Jurkat, Clone E6-1 (cell line): ENCODE measurements around the gene DDN.

Source experiments
- DNase-seq: peaks from one replicate; pipeline ENCODE4 v3.0.0-alpha.2; 2011; ENCODE audit warnings: low read depth, low spot score
- H3K4me3 ChIP-seq: 2 replicates; pipeline ENCODE4 v1.5.1; 2011; ENCODE audit warnings: mild to moderate bottlenecking, low read length, control low read depth, moderate library complexity

DDN gene

DNA sequence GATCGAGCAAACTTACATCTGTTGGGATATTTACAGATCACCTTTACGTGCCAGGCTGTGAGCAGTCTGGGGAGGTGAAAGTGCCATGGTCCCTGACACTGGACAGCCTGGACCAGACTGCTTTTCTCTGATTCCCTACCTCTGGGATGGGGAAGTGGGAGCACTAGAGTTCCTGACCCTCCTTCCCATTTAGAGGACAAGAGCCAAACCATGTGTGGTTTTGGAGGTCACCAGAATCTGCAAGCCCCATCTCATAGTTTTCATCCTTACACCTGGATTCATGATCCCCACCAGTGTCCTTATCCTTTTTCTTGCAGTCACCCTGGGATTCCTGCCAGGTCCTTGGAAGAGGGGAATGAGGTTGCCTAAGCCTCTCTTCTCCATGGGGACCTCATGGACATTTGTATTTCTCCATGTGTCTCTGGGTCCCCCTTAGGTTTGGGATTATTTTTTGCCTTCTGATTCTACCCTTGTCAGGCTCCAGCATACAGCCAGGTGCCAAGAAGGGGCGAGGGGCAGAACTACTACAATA lies 26.2 kb downstream of the DDN start:
- no peak for DNase-seq
- no peak overlapping the region for H3K4me3 ChIP-seq

DNA sequence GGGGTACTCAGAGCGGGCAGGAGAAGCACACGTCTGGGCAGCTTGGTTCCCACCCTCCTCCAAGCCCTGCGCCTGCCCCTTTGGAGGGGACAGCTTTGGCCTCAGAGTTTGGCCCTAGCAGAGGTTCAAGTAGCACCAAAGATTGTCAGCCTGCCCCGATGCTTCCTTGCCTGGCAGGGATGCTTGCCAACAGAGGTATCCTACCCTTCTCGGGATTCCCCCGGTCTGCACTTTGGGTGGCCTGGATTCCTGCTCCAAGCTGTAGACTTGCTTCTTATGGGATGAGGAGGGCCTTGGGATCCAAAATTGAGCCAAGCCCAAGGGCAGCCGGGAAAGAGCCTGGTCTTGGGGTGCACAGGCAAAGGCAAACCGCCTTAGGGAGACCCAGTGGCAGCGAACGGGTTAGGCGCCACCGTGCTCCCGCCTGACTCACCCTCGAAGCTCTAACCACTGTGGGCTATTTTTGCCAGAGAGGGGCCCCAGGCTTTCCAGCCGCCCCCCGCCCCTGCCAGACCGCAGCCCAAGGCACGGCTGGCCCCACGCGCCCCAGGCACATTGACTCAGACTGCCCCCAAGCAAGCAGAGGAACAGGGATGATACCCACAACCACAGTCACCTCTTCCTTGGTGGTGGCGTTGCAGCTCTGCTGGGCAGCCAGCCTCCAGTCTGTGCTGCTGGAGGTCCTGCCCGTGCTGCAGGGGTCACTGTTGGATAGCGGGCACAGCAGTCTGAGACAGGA lies 26.8 kb downstream of the DDN start:
- no peak for DNase-seq
- no peak overlapping the region for H3K4me3 ChIP-seq

DNA sequence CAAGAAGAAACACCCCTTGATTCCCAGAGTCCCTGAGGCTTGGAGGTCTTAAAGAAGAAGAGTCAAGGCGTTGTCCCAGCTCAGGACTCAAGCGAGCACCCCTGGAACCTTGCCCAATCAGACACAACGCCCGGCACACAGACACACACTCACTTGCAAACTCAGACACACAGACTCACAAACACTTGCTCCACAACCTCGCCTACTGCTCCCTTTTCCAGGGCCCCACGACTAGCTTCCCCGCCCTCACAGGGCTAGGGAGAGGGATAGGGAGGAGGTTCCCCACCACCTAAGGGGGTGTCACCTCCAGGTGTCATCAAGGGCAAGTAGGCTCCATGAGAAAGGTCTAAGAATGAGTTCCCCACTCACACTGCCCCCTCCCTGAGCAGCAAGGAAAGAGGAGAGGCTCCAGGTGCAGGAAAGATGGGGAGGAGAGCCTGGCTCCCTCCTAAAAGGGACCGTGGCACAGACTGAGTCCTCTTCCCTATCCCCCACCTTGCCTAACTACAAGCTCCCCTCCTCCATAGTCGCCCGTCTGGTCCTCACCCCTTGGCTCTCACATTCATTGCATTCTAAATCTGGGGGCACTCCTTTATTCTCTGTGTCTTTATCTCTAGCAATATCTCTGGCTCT lies 28.4 kb downstream of the DDN start:
- no peak for DNase-seq
- H3K4me3 ChIP-seq = peak overlapping the region; percentile 39

DNA sequence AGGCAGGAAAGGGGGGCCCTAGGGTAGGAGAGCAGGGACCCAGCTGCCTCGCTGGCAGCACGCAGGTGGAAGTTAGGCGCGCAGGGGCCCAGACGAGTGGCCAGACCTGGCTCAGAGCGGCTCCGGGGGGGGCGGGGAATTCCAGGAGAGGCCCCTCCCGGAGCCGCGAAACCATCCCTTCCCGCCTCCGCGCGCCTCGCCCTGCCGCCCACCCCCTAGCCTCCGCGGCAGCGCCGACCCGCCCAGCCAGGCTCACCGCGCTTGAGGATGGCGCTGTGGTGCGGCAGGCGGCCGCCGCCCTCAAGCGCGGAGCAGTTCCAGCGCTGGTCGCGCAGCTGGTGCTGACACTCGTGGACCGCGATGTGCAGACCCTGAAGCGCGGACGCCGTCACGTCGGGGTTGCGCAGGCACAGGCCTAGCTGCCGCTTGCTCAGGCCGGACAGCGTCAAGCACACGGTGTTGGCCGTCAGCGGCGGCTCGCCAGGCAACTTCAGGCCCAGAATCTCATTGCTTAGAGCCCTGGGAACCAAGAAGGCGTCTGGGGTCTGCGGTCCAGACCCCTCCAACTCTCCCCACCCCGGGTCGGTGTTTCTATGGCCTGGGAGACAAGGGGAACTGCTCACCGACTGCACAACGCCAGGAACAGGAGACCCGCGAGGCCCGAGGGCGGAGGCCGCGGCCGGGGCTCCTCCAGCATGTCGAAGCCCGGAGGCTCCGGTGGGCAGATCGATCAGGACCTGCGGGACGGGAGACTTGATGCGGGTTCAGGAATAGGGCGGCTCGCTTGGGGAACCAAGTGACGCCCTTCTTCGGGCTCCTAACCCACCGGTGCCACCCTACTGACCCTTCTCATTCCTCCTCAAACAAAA lies 29.1 kb downstream of the DDN start:
- DNase-seq = no peak
- H3K4me3 ChIP-seq = no peak overlapping the region

DNA sequence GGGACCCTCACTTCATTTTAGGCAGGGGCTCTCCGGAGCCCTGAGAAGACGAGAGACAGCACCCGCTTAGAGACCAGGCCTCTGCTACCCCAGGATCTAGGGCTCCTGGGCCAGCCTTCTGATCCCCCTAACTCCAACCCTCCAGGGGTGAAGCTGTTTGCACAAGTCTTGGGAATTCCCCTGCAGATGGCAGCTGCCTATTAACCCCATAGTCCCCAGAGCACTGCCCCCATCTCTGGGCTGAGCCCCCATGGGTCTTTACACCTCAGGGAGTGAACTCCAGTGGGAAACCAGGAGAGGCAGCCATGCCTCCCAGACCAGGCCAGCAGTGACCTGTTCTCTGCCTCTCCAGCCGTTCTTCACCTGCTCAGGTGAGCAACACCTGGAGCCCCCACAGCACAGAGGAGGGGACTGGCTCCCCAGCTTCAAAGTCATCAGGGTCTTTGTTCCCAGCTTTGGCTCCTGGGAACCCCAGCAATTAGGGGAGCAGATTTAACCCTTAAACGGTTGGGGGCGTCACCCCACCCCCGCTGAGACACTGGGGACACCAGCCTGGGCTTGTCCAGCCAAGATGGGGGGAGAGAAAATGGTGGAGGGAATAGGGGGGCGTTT lies 29.9 kb downstream of the DDN start:
- H3K4me3 ChIP-seq = no peak overlapping the region
- no peak for DNase-seq

DNA sequence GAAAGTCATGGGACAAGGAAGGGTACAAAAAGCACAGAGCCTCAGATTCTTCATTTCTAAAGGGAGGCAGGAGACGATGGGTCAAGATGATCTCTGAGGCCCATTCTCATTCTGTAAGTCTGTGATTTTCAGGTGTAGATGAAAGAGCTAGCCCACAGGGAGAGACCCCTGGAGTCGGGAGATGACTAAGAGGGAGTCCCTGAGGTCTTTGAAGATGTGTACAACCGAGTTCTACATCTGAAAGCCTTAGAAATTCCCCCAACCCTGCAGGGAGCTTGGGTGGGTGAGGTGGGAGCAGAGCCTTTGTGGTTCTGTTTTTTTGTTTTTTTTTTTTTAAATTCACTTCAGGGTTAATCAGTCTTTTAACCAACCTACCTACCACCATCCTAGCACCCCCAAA lies 30.7 kb downstream of the DDN start:
- DNase-seq = no peak
- H3K4me3 ChIP-seq = no peak overlapping the region

DNA sequence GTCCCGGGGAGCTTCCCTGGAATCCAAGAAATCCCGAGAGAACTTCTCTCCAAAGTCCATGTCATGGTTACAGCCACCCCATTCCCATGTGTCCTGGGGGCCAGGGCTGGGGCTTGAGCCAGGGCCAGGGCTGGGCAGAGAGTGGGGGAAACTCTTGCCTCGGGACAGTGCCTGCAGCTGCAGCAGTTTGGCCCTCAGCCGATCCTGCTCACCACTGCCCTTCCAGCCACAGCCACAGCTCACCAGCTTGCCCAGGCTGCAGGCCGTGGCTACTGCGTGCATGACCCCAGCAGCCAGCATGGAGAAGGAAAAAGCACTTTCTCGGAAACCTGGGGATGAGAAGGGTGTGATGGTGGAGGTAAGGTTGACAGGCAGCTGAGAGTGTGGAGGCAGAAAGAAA lies 31.2 kb downstream of the DDN start:
- DNase-seq = no peak
- H3K4me3 ChIP-seq = no peak overlapping the region

DNA sequence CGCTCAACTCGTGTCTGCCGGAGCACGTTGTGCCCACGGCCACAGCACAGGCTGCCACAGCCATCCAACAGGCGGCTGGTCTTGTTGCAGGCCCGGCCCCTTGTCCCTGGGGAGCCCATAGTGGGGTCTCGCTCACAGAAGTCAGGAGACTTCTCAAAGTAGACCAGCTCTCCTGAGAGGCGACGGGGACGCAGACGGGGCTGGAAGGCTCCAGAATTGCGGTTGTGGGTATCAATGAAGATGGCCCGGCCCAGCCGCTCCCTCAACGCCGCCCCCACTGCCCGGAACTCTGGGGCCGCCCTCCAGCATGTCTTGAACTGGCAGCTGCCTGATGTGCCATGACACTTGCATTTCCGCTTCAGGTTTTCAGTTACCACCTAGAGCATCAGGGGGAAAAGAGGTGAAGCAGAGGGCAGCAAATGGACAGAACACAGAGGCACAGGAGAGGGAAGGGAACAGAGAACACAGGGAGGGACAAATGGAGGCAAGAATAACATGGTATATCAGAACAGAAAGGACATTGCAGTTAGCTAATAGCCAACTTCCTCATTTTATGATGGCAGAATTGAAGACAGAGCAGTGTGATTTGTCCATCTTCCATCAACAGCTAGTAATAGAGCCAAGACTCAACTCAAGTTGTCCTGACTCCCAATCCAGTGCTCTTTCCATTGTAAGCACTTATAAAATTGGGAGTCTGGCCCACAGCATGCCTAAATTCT lies 32.8 kb downstream of the DDN start:
- no peak for DNase-seq
- no peak overlapping the region for H3K4me3 ChIP-seq

DNA sequence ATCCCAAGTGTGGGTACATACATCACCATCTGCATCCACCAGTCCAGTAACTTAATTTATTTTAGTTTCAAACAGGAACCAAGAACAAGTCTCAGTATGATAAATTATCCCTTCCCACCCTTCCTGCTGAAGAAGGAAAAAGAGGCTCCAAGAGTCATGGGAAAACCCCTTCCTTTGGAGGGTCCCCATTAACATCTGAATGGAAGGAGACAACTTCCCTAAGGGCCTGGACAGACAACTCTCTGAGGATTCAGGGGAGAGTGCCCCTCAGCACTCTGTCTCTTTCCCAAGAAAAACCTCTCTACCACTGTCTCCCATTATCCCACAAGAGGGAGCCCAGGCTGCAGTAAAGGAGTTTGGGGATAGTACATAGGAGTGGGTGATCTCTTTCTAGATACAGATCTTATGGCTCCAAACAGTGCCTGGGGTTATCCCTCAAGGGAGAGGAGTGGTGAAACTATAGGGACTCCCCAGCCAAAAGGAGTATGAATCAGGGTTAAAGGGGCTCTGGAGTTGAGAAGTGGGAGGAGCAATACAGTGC lies 33.8 kb downstream of the DDN start:
- DNase-seq = no peak
- no peak overlapping the region for H3K4me3 ChIP-seq

DNA sequence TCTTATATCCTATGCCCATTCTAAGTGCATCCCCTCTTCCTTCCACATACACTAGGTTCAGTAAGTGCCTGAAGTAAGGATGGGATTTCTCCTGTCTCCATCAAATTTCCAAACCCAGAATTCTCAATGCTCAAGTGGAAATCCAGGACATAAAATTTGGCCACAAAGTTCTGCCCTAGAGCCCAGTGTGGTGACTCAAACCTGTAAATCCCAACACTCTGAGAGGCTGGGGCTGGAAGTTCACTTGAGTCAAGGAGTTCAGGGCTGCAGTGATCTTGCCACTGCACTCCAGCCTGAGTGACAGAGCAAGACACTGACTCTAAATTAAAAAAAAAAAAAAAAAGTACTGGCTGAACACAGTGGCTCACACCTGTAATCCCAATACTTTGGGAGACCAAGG lies 37.4 kb downstream of the DDN start:
- no peak for DNase-seq
- H3K4me3 ChIP-seq = no peak overlapping the region

DNA sequence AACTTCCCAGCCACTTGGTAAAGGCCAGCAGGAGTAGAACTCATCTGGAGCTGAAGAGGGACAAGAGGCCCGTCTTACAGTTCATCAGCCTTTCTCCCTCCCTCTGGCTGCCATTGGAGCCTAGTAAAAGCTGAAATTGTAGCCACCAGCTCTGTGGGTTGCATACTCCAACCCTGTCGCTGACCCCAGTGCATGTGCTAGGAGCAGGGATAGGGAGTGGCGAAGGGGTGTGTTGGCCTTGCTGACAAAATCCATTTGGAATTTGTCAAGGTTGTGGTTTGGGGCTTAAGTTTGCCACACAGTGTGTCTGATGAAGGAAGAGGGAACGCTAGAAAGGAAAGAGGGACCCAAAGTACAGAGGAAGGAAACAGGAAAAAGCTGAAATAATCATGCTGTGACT lies 37.8 kb downstream of the DDN start:
- no peak for DNase-seq
- H3K4me3 ChIP-seq = no peak overlapping the region

DNA sequence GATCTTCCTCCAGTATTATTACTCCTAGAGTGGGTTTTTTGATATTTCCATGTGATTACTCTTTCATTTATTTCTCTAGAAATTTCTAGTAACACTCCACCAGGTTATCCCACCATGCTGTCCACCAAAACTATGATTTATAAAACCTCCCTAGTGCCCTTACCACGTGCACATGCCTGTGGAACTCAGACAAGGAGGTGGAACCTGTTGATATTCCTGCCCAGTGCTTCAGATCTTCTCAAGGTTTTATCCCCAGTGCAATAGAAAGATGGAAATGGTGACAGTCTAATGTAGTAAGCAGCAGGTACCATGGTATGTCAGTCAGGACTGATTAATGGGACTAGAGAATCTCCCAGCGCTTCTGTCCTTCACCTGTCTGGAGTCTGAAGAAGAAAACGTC lies 38.3 kb downstream of the DDN start:
- no peak for DNase-seq

DNA sequence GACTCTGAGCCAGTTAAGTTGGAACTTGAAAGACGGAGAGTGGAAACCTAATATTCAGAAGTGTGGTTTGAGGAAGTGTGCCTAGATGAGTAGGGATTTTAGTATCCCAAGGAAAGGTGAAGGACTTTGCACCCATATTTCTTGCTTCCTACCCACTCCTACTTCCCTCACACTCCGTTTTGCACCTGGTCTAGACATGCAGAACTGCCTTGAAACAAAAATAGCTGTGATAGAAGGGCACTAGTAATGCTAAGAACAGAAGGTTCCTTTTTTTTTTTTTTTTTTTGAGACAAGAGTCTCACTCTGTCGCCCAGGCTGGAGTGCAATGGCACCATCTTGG lies 41.2 kb downstream of the DDN start:
- DNase-seq = no peak
- peak overlapping the region; percentile 87 for H3K4me3 ChIP-seq

More for the DNA sequence above, 38.3 kb downstream of the DDN start:
- no peak overlapping the region for H3K4me3 ChIP-seq

DNA sequence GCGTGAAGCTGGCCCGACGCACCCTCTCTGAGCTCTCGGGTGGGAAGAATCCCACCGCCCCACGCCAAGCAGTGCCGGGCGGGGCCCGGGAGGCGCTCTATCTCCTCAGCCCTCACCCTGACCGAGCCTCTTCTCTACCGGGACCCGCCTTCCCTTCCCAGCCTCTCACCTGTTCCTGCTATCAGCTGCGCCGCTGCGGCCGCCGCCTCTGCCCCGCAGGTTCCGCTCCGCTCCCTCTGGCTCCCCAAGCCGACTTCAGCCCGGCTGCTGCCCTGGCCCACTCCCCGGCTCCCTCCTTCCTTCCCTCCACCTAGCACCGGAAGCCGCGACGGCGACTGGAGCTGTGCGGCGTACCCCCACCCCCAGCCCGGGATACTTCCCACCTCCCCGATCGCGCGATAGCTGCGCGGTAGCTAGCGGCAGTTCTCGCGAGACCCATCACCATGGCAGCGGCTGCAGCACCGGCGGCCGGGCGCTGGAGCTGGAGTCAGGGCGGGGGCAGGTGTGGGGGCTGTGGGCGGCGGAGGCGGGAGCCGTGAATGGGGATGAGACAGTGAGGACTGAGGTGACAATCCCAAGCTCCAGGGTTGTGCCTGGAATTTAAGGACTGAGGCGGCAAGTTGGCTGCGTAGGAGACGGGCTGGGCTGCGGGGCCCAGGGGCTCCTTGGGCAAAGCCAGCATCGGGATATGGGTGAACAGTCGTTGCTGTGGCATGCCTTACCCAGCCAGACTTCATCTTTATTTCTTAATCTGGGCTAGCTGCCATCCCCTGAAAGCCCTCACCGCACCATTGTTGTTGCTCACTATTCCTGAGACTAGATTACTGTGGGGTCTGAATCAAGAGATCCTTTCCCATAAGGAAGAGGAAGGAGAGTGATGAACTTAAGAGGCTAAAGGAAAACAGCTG lies 41.8 kb downstream of the DDN start, which contains the start of gene ARF3:
Gene ARF3 (minus strand): TSS at position 347 of the 908 bp plus-strand sequence. CDS start 16,392 bp downstream, outside the sequence.
- DNase-seq = peak; percentile 91
- H3K4me3 ChIP-seq = peak within 1 kb of the TSS; percentile 87

DNA sequence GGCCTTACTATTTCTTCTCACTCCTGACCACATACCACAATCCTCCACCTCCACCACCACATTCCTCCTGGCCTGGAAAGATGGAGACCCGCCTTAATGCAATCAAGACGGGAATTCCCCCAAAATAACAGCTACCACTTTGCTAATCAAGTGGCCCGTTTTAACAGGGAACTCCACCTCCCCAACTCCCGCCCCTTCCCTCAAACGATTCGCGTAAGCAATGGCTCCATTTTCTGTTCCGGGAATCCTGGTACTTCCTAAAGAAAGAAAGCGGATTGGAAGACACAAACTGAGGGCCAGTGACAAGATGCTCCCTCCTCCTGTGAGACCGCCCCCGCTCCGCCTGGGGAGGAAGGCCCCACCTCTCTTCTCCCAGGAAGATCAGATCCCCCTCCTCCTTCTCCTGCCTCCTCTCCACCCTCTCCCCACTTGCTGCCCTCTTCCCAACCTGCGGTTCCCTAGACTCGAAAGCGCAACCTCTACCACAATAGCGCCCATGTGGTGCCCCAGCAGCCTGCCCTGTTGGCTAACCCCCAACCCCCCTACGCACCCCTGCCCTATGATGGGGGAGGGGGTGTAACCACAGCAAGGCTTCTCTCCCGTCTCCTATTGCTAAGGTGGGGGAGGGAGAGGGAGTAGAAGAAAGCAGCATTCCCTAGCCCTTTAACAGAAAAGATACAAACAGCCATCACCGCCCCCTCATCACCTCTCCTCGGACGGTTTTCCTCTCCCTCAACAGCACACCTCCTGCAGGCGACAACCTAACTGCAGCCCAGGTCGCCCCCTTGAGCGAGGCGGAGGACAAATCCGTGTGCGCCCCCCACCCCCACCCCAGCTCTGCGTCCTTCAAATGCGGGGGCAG lies 42.7 kb downstream of the DDN start:
- H3K4me3 ChIP-seq = peak overlapping the region; percentile 87
- peak; percentile 25 for DNase-seq

DNA sequence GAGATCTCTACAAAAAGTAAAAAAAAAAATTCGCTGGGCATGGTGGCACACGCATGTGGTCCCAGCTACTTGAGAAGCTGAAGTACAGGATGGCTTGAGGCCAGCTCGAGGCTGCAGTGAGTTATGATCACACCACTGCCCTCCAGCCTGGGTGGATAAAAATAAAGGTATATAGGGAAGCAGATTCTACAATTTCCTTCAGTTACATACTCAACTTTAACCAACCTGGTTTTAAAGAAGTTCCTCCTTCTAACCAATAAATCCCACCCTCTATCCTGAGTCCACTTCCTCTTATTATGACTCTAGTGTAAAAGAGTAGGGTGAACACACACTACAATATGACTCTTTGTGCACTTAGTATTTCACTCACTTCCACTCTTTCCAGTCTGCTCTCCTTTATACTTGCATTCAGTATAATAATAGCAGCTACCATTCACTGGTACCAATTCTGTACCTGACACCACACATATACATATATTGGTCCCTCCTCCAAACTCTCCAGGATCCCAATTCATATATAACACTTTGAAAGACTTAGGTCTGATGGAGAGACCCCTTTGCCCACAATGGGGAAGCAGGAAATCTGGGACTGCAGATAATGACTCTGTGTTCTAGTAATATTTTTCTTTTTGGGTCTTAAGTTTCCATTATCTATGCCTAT lies 44.2 kb downstream of the DDN start:
- no peak overlapping the region for H3K4me3 ChIP-seq
- no peak for DNase-seq
